SH-SY5Y (cell line): Measurements from ENCODE around the gene CCRL2.

ENCODE experiments used
- GATA2 ChIP-seq: IDR thresholded peaks from 2 replicates; pipeline ENCODE4 v1.6.1; 2011; ENCODE audit warnings: mild to moderate bottlenecking, low read depth, low read length
- GATA3 ChIP-seq: IDR thresholded peaks from 2 replicates; pipeline ENCODE4 v1.6.1; 2011; ENCODE audit warnings: low read depth, mild to moderate bottlenecking, low read length, moderate library complexity

DNA sequence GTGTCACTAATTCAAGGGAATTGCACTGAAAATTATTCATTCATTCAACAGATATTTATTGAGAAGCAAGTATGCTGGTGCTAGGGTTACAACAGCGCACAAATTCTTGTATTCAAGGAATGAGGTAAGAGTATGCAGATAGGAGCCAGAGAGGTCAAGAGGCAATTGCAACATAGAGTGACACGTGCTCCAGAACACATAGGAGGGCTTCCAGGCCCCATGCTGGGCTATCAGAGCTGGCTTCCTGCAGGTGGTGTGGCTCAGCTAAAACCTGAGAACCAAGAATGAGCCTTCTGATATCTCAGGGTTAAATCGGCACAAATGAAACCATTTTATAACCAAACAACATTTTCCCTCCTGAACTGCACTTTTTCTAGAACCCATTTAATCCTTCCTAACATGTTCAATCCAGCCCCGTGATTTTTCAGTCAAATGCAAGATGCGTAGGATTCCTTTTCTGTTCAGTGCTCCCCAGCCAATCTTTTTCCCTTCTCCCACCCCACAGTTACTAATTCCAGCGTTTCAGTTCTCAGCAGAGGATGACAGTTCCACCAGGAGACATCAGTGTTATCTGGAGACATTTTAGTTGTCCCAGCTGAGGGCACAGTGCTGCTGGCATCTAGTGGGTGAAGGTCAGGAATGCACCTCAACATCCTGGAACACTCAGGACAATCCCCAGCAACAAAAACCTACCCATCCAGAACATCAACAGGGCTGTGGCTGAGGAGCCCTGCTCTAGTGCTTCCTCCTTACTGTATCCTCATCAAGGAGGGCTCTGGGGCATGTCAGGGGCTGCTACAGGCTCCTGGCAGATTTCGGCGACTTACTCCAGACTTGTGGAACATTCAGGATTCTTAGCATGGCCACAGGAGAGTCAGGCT, 13.3 kb upstream of the CCRL2 start:
- TF ChIP-seq GATA2 = no peak
- no peak for TF ChIP-seq GATA3
